Measurements from ENCODE around the gene ESR1.

ESR1 gene

GRCh38 chr6:151807513-151808370 lies at the start of gene ESR1:
TSS of gene ESR1 (plus strand) at chr6:151807682. CDS start at chr6:151807913, 231 bp downstream.
- Histone ChIP-seq H4K20me1 (ENCODE audit: insufficient read depth) (no peaks in the 10 kb centered on the region), H3K4me3 (IDR thresholded peaks at IDR 0.05; ENCODE audit: insufficient read depth, low read depth, low read length) (no peak within 1 kb of the TSS), H3K27me3 (ENCODE audit: insufficient read depth, low read depth) (no peaks in the 10 kb centered on the region), H3K9ac (peak within 1 kb of the TSS; percentile 95), H3K4me1 (ENCODE audit: low read depth, poor library complexity, severe bottlenecking) (peaks cover 19% of the 10 kb centered on the region), H2AFZ (ENCODE audit: low read depth) (0 out of 2 replicates have a peak within 1 kb of the TSS, but pooled peaks have one; percentile 4), H3K36me3 (ENCODE audit: insufficient read depth) (no peaks in the 10 kb centered on the region; the same call in 1 of the 2 replicates), H3K79me2 (ENCODE audit: insufficient read depth, low read depth) (peaks cover 54% of the 10 kb centered on the region), H3K4me2 (peak within 1 kb of the TSS; percentile 88), H3K27ac (peak within 1 kb of the TSS; percentile 93)
- TF ChIP-seq CTCF (conservative IDR thresholded peaks at IDR 0.05; ENCODE audit: low read depth, low read length) = no peak

GRCh38 chr6:151760486-151760885 lies 47.0 kb upstream of the ESR1 start:
- H3K79me2 ChIP-seq (ENCODE audit: insufficient read depth, low read depth) = no peaks in the 10 kb centered on the region
- no peak for TF ChIP-seq CTCF (conservative IDR thresholded peaks at IDR 0.05; ENCODE audit: low read depth, low read length)
- H3K36me3 ChIP-seq (ENCODE audit: insufficient read depth) = no peaks in the 10 kb centered on the region
- H3K4me3 ChIP-seq (IDR thresholded peaks at IDR 0.05; ENCODE audit: insufficient read depth, low read depth, low read length) = no peak overlapping the region
- H4K20me1 ChIP-seq (ENCODE audit: insufficient read depth) = no peaks in the 10 kb centered on the region
- no peak overlapping the region for H2AFZ ChIP-seq (ENCODE audit: low read depth)
- H3K27me3 ChIP-seq (ENCODE audit: insufficient read depth, low read depth) = no peaks in the 10 kb centered on the region
- H3K4me1 ChIP-seq (ENCODE audit: low read depth, poor library complexity, severe bottlenecking) = peaks cover 58% of the 10 kb centered on the region
- H3K9ac ChIP-seq = no peak overlapping the region
- no peak overlapping the region for H3K27ac ChIP-seq
- no peak overlapping the region for H3K4me2 ChIP-seq

GRCh38 chr6:151761851-151762250 lies 45.6 kb upstream of the ESR1 start:
- H3K27ac ChIP-seq = no peak overlapping the region; the same call in 1 of the 2 replicates
- peaks cover 50% of the 10 kb centered on the region for H3K4me1 ChIP-seq (ENCODE audit: low read depth, poor library complexity, severe bottlenecking)
- peak overlapping the region; percentile 17; the same call in 1 of the 2 replicates for H3K4me2 ChIP-seq
- no peaks in the 10 kb centered on the region for H4K20me1 ChIP-seq (ENCODE audit: insufficient read depth)
- TF ChIP-seq CTCF (conservative IDR thresholded peaks at IDR 0.05; ENCODE audit: low read depth, low read length) = no peak
- no peaks in the 10 kb centered on the region for H3K36me3 ChIP-seq (ENCODE audit: insufficient read depth)
- no peak overlapping the region for H3K9ac ChIP-seq
- H3K27me3 ChIP-seq (ENCODE audit: insufficient read depth, low read depth) = no peaks in the 10 kb centered on the region
- H3K4me3 ChIP-seq (IDR thresholded peaks at IDR 0.05; ENCODE audit: insufficient read depth, low read depth, low read length) = no peak overlapping the region
- no peaks in the 10 kb centered on the region for H3K79me2 ChIP-seq (ENCODE audit: insufficient read depth, low read depth)
- H2AFZ ChIP-seq (ENCODE audit: low read depth) = no peak overlapping the region

- Histone ChIP-seq H4K20me1 (ENCODE audit: insufficient read depth) (no peaks in the 10 kb centered on the region), H3K4me2 (no peak overlapping the region), H3K27ac (no peak overlapping the region), H3K4me3 (IDR thresholded peaks at IDR 0.05; ENCODE audit: insufficient read depth, low read depth, low read length) (no peak overlapping the region), H2AFZ (ENCODE audit: low read depth) (no peak overlapping the region), H3K4me1 (ENCODE audit: low read depth, poor library complexity, severe bottlenecking) (peaks cover 41% of the 10 kb centered on the region), H3K36me3 (ENCODE audit: insufficient read depth) (no peaks in the 10 kb centered on the region), H3K9ac (no peak overlapping the region), H3K79me2 (ENCODE audit: insufficient read depth, low read depth) (no peaks in the 10 kb centered on the region), H3K27me3 (ENCODE audit: insufficient read depth, low read depth) (no peaks in the 10 kb centered on the region)
- no peak for TF ChIP-seq CTCF (conservative IDR thresholded peaks at IDR 0.05; ENCODE audit: low read depth, low read length)
These were observed 44.7 kb upstream of the ESR1 start for GRCh38 chr6:151762817-151763216.

Measured in KMS-11 (cell line).